GM12878 (cell line): ENCODE data around the gene EVI2B. TPM values are rescaled to one million over a fixed set of nuclear protein-coding genes. Genes with fewer than 3 reads are reported as not detected.
A peak's percentile ranks its signal among the peaks of the same experiment; 100 is the strongest.

Experiments
- ATAC-seq: fragments of 200-7000 bp; cut with Tn5 transposase; 3 replicates; pipeline ENCODE4 v1.9.1; 2020; ENCODE audit warnings: mild to moderate bottlenecking, moderate library complexity
- BruUV-seq: library from RNA; stranded (reverse); fragments of 400-500 nt; replicated peaks from 2 replicates; lab custom pipeline; 2021; lab: Mats Ljungman, UMichigan
- CTCF ChIA-PET: fragments of 300-600 bp; sonication (Branson Sonifier 250); formaldehyde crosslinking; extraction: SDS; loops from one replicate; lab custom pipeline; 2021; ENCODE audit warnings: inconsistent platforms; lab: Yijun Ruan, JAX
- POLR2A ChIA-PET: fragments of 350-600 bp; formaldehyde crosslinking; extraction: SDS; loops from one replicate; lab custom pipeline; 2021; ENCODE audit warnings: inconsistent platforms; lab: Charles Lee
- RAD21 ChIA-PET: fragments of 300-600 bp; sonication (Branson Sonifier 250); formaldehyde crosslinking; loops from one replicate; lab custom pipeline; 2023; ENCODE audit warnings: antibody characterized with exemption; ENCODE audit not compliant: unreplicated experiment; lab: Charles Lee
- SMC1A ChIA-PET: fragments of 300-600 bp; sonication (Branson Sonifier 250); formaldehyde crosslinking; loops from one replicate; lab custom pipeline; 2023; ENCODE audit not compliant: unreplicated experiment, uncharacterized antibody; lab: Charles Lee
- DNase-seq: peaks from one replicate; pipeline ENCODE4 v3.0.0-alpha.2; 2011; ENCODE audit warnings: low read depth, low spot score
- FAIRE-seq: peaks from 3 replicates; lab custom pipeline; 2011; peaks lifted over from hg19 to GRCh38; lab: Jason Lieb, UNC
- H2AFZ ChIP-seq: 2 replicates; pipeline ENCODE4 v1.6.0; 2011; ENCODE audit warnings: low read depth, low read length, control low read depth; ENCODE audit not compliant: control insufficient read depth
- H3K27ac ChIP-seq: 2 replicates; pipeline ENCODE4 v1.5.1; 2011; ENCODE audit warnings: control low read depth; ENCODE audit not compliant: control insufficient read depth, insufficient read depth
- H3K27me3 ChIP-seq, 2 experiments: replicated peaks in 1 of 2; 2 replicates each; pipeline versions ENCODE4 v1.6.0 to v1.6.1; 2011; ENCODE audit warnings: low read length in 1 of 2; ENCODE audit not compliant: control insufficient read depth in 2 of 2, insufficient read depth in 2 of 2
- H3K36me3 ChIP-seq, 2 experiments: 2 replicates each; pipeline ENCODE4 v1.5.1; 2011; ENCODE audit warnings: low read length in 1 of 2; ENCODE audit not compliant: control insufficient read depth in 2 of 2, insufficient read depth in 2 of 2
- H3K4me1 ChIP-seq: 2 replicates; pipeline ENCODE4 v1.6.1; 2011; ENCODE audit warnings: mild to moderate bottlenecking, low read length, moderate library complexity, mixed read lengths; ENCODE audit not compliant: control insufficient read depth, insufficient read depth
- H3K4me2 ChIP-seq: 2 replicates; pipeline ENCODE4 v1.6.0; 2011; ENCODE audit warnings: control low read depth; ENCODE audit not compliant: control insufficient read depth, insufficient read depth
- H3K4me3 ChIP-seq: fragments of 200-600 bp; sonication (generic); 2 replicates; pipeline ENCODE4 v1.5.1; 2016
- H3K79me2 ChIP-seq: 2 replicates; pipeline ENCODE4 v1.6.0; 2011; ENCODE audit warnings: low read length; ENCODE audit not compliant: control insufficient read depth, insufficient read depth
- H3K9ac ChIP-seq: 2 replicates; pipeline ENCODE4 v1.8.0; 2011; ENCODE audit warnings: low read length, control low read depth, mixed read lengths; ENCODE audit not compliant: control insufficient read depth, insufficient read depth
- H3K9me3 ChIP-seq: replicated peaks from 3 replicates; pipeline ENCODE4 v1.5.1; 2011; ENCODE audit warnings: mild to moderate bottlenecking, low read length; ENCODE audit not compliant: control insufficient read depth, insufficient read depth
- H4K20me1 ChIP-seq: 2 replicates; pipeline ENCODE4 v1.6.0; 2011; ENCODE audit not compliant: control insufficient read depth, insufficient read depth
- BCL3 ChIP-seq: IDR thresholded peaks from 2 replicates; pipeline ENCODE4 v1.6.1; 2011; ENCODE audit warnings: borderline replicate concordance, low read depth, mild to moderate bottlenecking, moderate library complexity, low read length; ENCODE audit not compliant: insufficient read depth, poor library complexity, severe bottlenecking
- BCLAF1 ChIP-seq: fragments of 450-650 bp; IDR thresholded peaks from 2 replicates; pipeline ENCODE4 v1.6.1; 2017; ENCODE audit warnings: antibody characterized with exemption, mild to moderate bottlenecking, moderate library complexity
- BHLHE40 ChIP-seq, 2 experiments: fragments of 450-650 bp in 1 of 2; IDR thresholded peaks; 2 replicates each; pipeline ENCODE4 v1.6.1; 2011 to 2017; ENCODE audit warnings: low read depth in 2 of 2, borderline replicate concordance in 1 of 2, improper control_type of control experiment in 1 of 2, low read length in 1 of 2, mild to moderate bottlenecking in 1 of 2
- CBX3 ChIP-seq: fragments of 200-600 bp; sonication (generic); IDR thresholded peaks from 2 replicates; pipeline ENCODE4 v1.6.1; 2016; ENCODE audit warnings: low read depth, borderline replicate concordance
- CEBPB ChIP-seq, 2 experiments: fragments of 150-350 bp in 1 of 2; IDR thresholded peaks; 2 replicates each; pipeline ENCODE4 v1.6.1; 2012 to 2014; ENCODE audit warnings: low read depth in 2 of 2, low read length in 2 of 2, borderline replicate concordance in 1 of 2, inconsistent platforms in 1 of 2
- CTCF ChIP-seq, 3 experiments: IDR thresholded peaks in 2 of 3; conservative IDR thresholded peaks in 1 of 3; 2 replicates each; pipeline ENCODE4 v1.5.1; 2011; ENCODE audit warnings: low read depth in 3 of 3, low read length in 3 of 3, mild to moderate bottlenecking in 3 of 3, control low read depth in 2 of 3, moderate library complexity in 2 of 3, inconsistent platforms in 1 of 3, mixed read lengths in 1 of 3; ENCODE audit not compliant: control insufficient read depth in 2 of 3, insufficient read depth in 1 of 3; ENCODE audit errors: extremely low read depth in 1 of 3
- DPF2 ChIP-seq: fragments of 450-650 bp; IDR thresholded peaks from 2 replicates; pipeline ENCODE4 v1.6.1; 2017; ENCODE audit warnings: mild to moderate bottlenecking
- EED ChIP-seq: sonication (generic); IDR thresholded peaks from 2 replicates; pipeline ENCODE4 v1.6.1; 2016; ENCODE audit warnings: antibody characterized with exemption, low read depth
- LARP7 ChIP-seq: fragments of 450-650 bp; IDR thresholded peaks from 2 replicates; pipeline ENCODE4 v1.6.1; 2017; ENCODE audit warnings: mild to moderate bottlenecking
- MTA2 ChIP-seq: fragments of 450-650 bp; IDR thresholded peaks from 2 replicates; pipeline ENCODE4 v1.6.1; 2016; ENCODE audit warnings: low read depth, mild to moderate bottlenecking, moderate library complexity
- PAX5 ChIP-seq: IDR thresholded peaks from 2 replicates; pipeline ENCODE4 v1.6.1; 2011; ENCODE audit warnings: low read depth, low read length, borderline replicate concordance
- RB1 ChIP-seq: fragments of 450-650 bp; formaldehyde crosslinking; IDR thresholded peaks from 2 replicates; pipeline ENCODE4 v1.6.1; 2017; ENCODE audit warnings: mild to moderate bottlenecking, borderline replicate concordance
- SMAD1 ChIP-seq: fragments of 450-650 bp; IDR thresholded peaks from 2 replicates; pipeline ENCODE4 v1.6.1; 2018; ENCODE audit warnings: mild to moderate bottlenecking, low read depth; ENCODE audit not compliant: partially characterized antibody
- SMARCA5 ChIP-seq: fragments of 450-650 bp; IDR thresholded peaks from 2 replicates; pipeline ENCODE4 v1.6.1; 2017; ENCODE audit warnings: mild to moderate bottlenecking
- TBL1XR1 ChIP-seq: IDR thresholded peaks from 2 replicates; pipeline ENCODE4 v1.6.1; 2012; ENCODE audit warnings: low read depth, low read length, improper control_type of control experiment
- ZNF207 ChIP-seq: fragments of 450-650 bp; IDR thresholded peaks from 2 replicates; pipeline ENCODE4 v1.6.1; 2014; ENCODE audit warnings: antibody characterized with exemption, mild to moderate bottlenecking, borderline replicate concordance
- WGBS: methylation state at CpG from one replicate; pipeline ENCODE4 v1.1.6; 2016; ENCODE audit warnings: low lambda C conversion rate; ENCODE audit not compliant: insufficient replicate concordance, insufficient coverage; ENCODE audit errors: missing lambda C conversion rate; 5-methylcytosine and 5-hydroxymethylcytosine counted together
- in situ Hi-C: fragments of 300-500 bp; cut with MboI; formaldehyde crosslinking; loops from 9 replicates; pipeline ENCODE4 v1.14.3; 2018; ENCODE audit warnings: mixed read lengths
- intact Hi-C: fragments of 100-400 bp; cut with micrococcal nuclease; formaldehyde crosslinking; loops from one replicate; pipeline ENCODE4 v1.14.2; 2022; ENCODE audit not compliant: unreplicated experiment
- polyA plus RNA-seq, 11 experiments: library from polyadenylated mRNA; depleted of rRNA in 4 of 11; unstranded in 6 of 11; stranded (reverse) in 5 of 11; fragments of >200 nt; fragmentation: Nextera tagmentation in 4 of 11; fragmentation: Illumina TruSeq in 1 of 11; extraction: Ambion mirVana in 4 of 11; extraction: Trizol in 1 of 11; gene quantifications; 1 replicate in 1 of 11; 2 replicates in 10 of 11; pipeline versions ENCODE4 v1.2.1 to v1.2.3, GENCODE V29; 2011 to 2016; ENCODE audit warnings: inconsistent platforms in 2 of 11, missing spikeins in 2 of 11, low read depth in 1 of 11
- total RNA-seq, 4 experiments: library from RNA; depleted of rRNA in 3 of 4; stranded (reverse); fragments of >200 nt in 3 of 4; fragmentation: Illumina TruSeq in 1 of 4; extraction: Trizol in 1 of 4; gene quantifications; 2 replicates each; pipeline versions ENCODE4 v1.2.1 to v1.2.3, GENCODE V29; 2013 to 2021

The EVI2B gene
- total and polyA plus RNA-seq, 10 of the 15 experiments (the other 5 are each of a cell fraction or from before 2014, with no cell fraction given), result 26.2 to 195 (median 52.0) TPM

GRCh38 chr17:31320241-31320640 is 6.4 kb upstream of the EVI2B start:
- no peak overlapping the region for H2AFZ ChIP-seq
- no peak for DNase-seq
- RAD21 ChIA-PET, result interaction anchor here (1.0 to 3.3 kb wide), 6 partner anchors 10 to 167 kb away, joined by 3 to 39 read pairs (median 10); no protein-coding TSS in a partner anchor
- H3K4me2 ChIP-seq, result peak overlapping the region; percentile 88
- CTCF ChIA-PET, result interaction anchor here (1.5 to 10.7 kb wide), 5 partner anchors 11 to 516 kb away, joined by 3 to 80 read pairs (median 9); no protein-coding TSS in a partner anchor
- H4K20me1 ChIP-seq, result no peaks in the 10 kb centered on the region
- no TSS peak for BruUV-seq
- no peaks in the 10 kb centered on the region for H3K27me3 ChIP-seq
- 0% methylated on average over 2 of the region's 2 CpGs for WGBS
- H3K9me3 ChIP-seq, result no peaks in the 10 kb centered on the region
- no peaks in the 10 kb centered on the region for H3K36me3 ChIP-seq
- in situ Hi-C loops, result no loop called here
- H3K4me3 ChIP-seq, result peak overlapping the region; percentile 65
- peak overlapping the region; percentile 95 for H3K27ac ChIP-seq
- TF ChIP-seq DPF2 (no peak), CTCF (IDR thresholded peaks at IDR 0.05 in 2 of 3, conservative IDR thresholded peaks at IDR 0.05 in 1 of 3; ENCODE audit: control insufficient read depth in 2 of 3, extremely low read depth in 1 of 3, insufficient read depth in 1 of 3, low read depth in 3 of 3, low read length in 3 of 3) (no peak), CEBPB (IDR thresholded peaks at IDR 0.05; ENCODE audit: borderline replicate concordance in 1 of 2, low read depth in 2 of 2, low read length in 2 of 2) (no peak), TBL1XR1 (no peak), CBX3 (no peak), SMARCA5 (no peak), BCLAF1 (no peak), ZNF207 (no peak), MTA2 (no peak), EED (no peak), RB1 (no peak), BHLHE40 (IDR thresholded peaks at IDR 0.05; ENCODE audit: borderline replicate concordance in 1 of 2, low read depth in 2 of 2, low read length in 1 of 2) (no peak), BCL3 (no peak), SMAD1 (no peak), LARP7 (no peak), PAX5 (no peak)
- TF ChIP-seq, all 136 proteins: peak for 0
- peak overlapping the region; percentile 54 for H3K9ac ChIP-seq
- FAIRE-seq, result no peak
- SMC1A ChIA-PET, result interaction anchor here (0.8 to 9.5 kb wide), 13 partner anchors 11 to 351 kb away, joined by 3 to 101 read pairs (median 5); no protein-coding TSS in a partner anchor
- H3K79me2 ChIP-seq, result peaks cover 61% of the 10 kb centered on the region
- POLR2A ChIA-PET, result interaction anchor here (1.0 to 2.6 kb wide), 5 partner anchors 10 to 174 kb away, joined by 4 to 30 read pairs (median 5); no protein-coding TSS in a partner anchor
- peaks cover 11% of the 10 kb centered on the region for H3K4me1 ChIP-seq
- intact Hi-C loops, result no loop called here
- peak; percentile 12; the same call in 1 of the 3 replicates for ATAC-seq
